IMR-90 (cell line): ENCODE results near the gene MAP2K5. TPM values are rescaled to one million over a fixed set of nuclear protein-coding genes. Genes with fewer than 3 reads are reported as not detected.

Experiments
- ATAC-seq: fragments of 200-7000 bp; cut with Tn5 transposase; 2 replicates; pipeline ENCODE4 v1.9.1; 2020; ENCODE audit warnings: low read depth, mild to moderate bottlenecking, moderate library complexity
- BruUV-seq: library from RNA; stranded (reverse); fragments of 400-500 nt; replicated peaks from 2 replicates; lab custom pipeline; 2021; lab: Mats Ljungman, UMichigan
- CTCF ChIA-PET: fragments of 300-600 bp; formaldehyde crosslinking; extraction: SDS; loops from one replicate; lab custom pipeline; 2021; ENCODE audit warnings: antibody characterized with exemption; lab: Yijun Ruan, JAX
- POLR2A ChIA-PET: fragments of 300-600 bp; sonication (Branson Sonifier 250); formaldehyde crosslinking; loops from one replicate; lab custom pipeline; 2022; ENCODE audit warnings: antibody characterized with exemption; ENCODE audit not compliant: unreplicated experiment; lab: Charles Lee
- DNase-seq: peaks from one replicate; pipeline ENCODE4 v3.0.0; 2013
- H2AFZ ChIP-seq: replicated peaks from 2 replicates; pipeline ENCODE3; 2013; ENCODE audit warnings: low read length, mild to moderate bottlenecking; ENCODE audit not compliant: poor library complexity
- H2AK5ac ChIP-seq: 2 replicates; pipeline ENCODE4 v1.6.1; 2013; ENCODE audit warnings: low read depth, low read length, inconsistent platforms
- H2AK9ac ChIP-seq: replicated peaks from 2 replicates; pipeline ENCODE3; 2013; ENCODE audit warnings: mild to moderate bottlenecking, low read depth, low read length, moderate library complexity; ENCODE audit not compliant: poor library complexity
- H2BK120ac ChIP-seq: 2 replicates; pipeline ENCODE4 v1.6.1; 2013; ENCODE audit warnings: low read depth, low read length, inconsistent platforms
- H2BK15ac ChIP-seq: 3 replicates; pipeline ENCODE4 v1.6.1; 2013; ENCODE audit warnings: low read depth, low read length, inconsistent platforms
- H2BK20ac ChIP-seq: 2 replicates; pipeline ENCODE4 v1.6.1; 2013; ENCODE audit warnings: low read depth, mild to moderate bottlenecking, inconsistent platforms, low read length, moderate library complexity
- H2BK5ac ChIP-seq: 2 replicates; pipeline ENCODE4 v1.6.1; 2013; ENCODE audit warnings: mild to moderate bottlenecking, low read depth, low read length, inconsistent platforms; ENCODE audit not compliant: poor library complexity, severe bottlenecking
- H3K14ac ChIP-seq: replicated peaks from 2 replicates; pipeline ENCODE4 v1.6.1; 2013; ENCODE audit warnings: low read depth, low read length, inconsistent platforms
- H3K18ac ChIP-seq: 2 replicates; pipeline ENCODE4 v1.6.1; 2013; ENCODE audit warnings: low read depth, low read length, control low read depth
- H3K23ac ChIP-seq: 2 replicates; pipeline ENCODE4 v1.6.1; 2013; ENCODE audit warnings: low read depth, low read length, inconsistent platforms
- H3K27ac ChIP-seq: 2 replicates; pipeline ENCODE4 v1.5.1; 2013; ENCODE audit warnings: mild to moderate bottlenecking, control low read depth, low read length; ENCODE audit not compliant: insufficient read depth
- H3K27me3 ChIP-seq: 2 replicates; pipeline ENCODE4 v1.6.1; 2013; ENCODE audit warnings: low read length; ENCODE audit not compliant: control insufficient read depth, insufficient read depth
- H3K36me3 ChIP-seq: 2 replicates; pipeline ENCODE4 v1.6.1; 2013; ENCODE audit warnings: low read length, mixed read lengths; ENCODE audit not compliant: control insufficient read depth, insufficient read depth
- H3K4ac ChIP-seq: 2 replicates; pipeline ENCODE4 v1.6.1; 2013; ENCODE audit warnings: low read depth, low read length, inconsistent platforms
- H3K4me1 ChIP-seq: 2 replicates; pipeline ENCODE4 v1.6.1; 2013; ENCODE audit warnings: low read length, mixed read lengths; ENCODE audit not compliant: control insufficient read depth, insufficient read depth
- H3K4me2 ChIP-seq: 2 replicates; pipeline ENCODE4 v1.6.1; 2013; ENCODE audit warnings: low read depth, mild to moderate bottlenecking, control low read depth, low read length, moderate library complexity
- H3K4me3 ChIP-seq: 2 replicates; pipeline ENCODE4 v1.5.1; 2013; ENCODE audit warnings: low read depth, mild to moderate bottlenecking, control low read depth, low read length, moderate library complexity; ENCODE audit not compliant: insufficient read depth
- H3K56ac ChIP-seq: 2 replicates; pipeline ENCODE4 v1.6.1; 2013; ENCODE audit warnings: low read length, inconsistent platforms; ENCODE audit not compliant: insufficient read depth; ENCODE audit errors: extremely low read depth
- H3K79me1 ChIP-seq, 2 experiments: 2 replicates each; pipeline ENCODE4 v1.6.1; 2013; ENCODE audit warnings: low read length in 2 of 2, inconsistent platforms in 1 of 2, low read depth in 1 of 2
- H3K9ac ChIP-seq: 2 replicates; pipeline ENCODE4 v1.6.1; 2013; ENCODE audit warnings: low read depth, low read length, control low read depth
- H3K9me1 ChIP-seq: 2 replicates; pipeline ENCODE4 v1.6.1; 2013; ENCODE audit warnings: low read length, inconsistent platforms; ENCODE audit not compliant: insufficient read depth
- H3K9me3 ChIP-seq: 2 replicates; pipeline ENCODE4 v1.6.1; 2013; ENCODE audit warnings: low read length; ENCODE audit not compliant: control insufficient read depth, insufficient read depth
- H4K20me1 ChIP-seq: 2 replicates; pipeline ENCODE4 v1.6.1; 2013; ENCODE audit warnings: low read length, inconsistent platforms; ENCODE audit not compliant: insufficient read depth
- H4K5ac ChIP-seq: 2 replicates; pipeline ENCODE4 v1.6.1; 2013; ENCODE audit warnings: mild to moderate bottlenecking, low read depth, low read length, control low read depth
- H4K8ac ChIP-seq, 2 experiments: 2 replicates each; pipeline ENCODE4 v1.6.1; 2013; ENCODE audit warnings: low read depth in 2 of 2, low read length in 2 of 2, control low read depth in 1 of 2, inconsistent platforms in 1 of 2
- H4K91ac ChIP-seq: 2 replicates; pipeline ENCODE4 v1.6.1; 2013; ENCODE audit warnings: low read depth, low read length, inconsistent platforms; ENCODE audit not compliant: insufficient read depth
- MAFK ChIP-seq: IDR thresholded peaks from 2 replicates; pipeline ENCODE4 v1.6.1; 2012; ENCODE audit warnings: low read depth, low read length, improper control_type of control experiment
- RFX5 ChIP-seq: IDR thresholded peaks from 2 replicates; pipeline ENCODE4 v1.8.0; 2012; ENCODE audit warnings: low read depth, mild to moderate bottlenecking, low read length, moderate library complexity
- WGBS, 2 experiments: methylation state at CpG; one replicate each; pipeline versions ENCODE4 v1.1.5 to v1.1.7; 2013; ENCODE audit warnings: missing lambda C conversion rate in 2 of 2; ENCODE audit not compliant: insufficient read length in 1 of 2; ENCODE audit errors: extremely low coverage in 2 of 2; 5-methylcytosine and 5-hydroxymethylcytosine counted together
- dilution Hi-C: fragments of 300-500 bp; cut with HindIII; formaldehyde crosslinking; loops from one replicate; pipeline ENCODE4 v1.14.3; 2018; ENCODE audit warnings: low sequenced_read_pairs; ENCODE audit not compliant: unreplicated experiment
- in situ Hi-C: fragments of 300-500 bp; cut with MboI; formaldehyde crosslinking; loops from 3 replicates; pipeline ENCODE4 v1.14.3; 2019; ENCODE audit warnings: low sequenced_read_pairs, inconsistent platforms, mixed read lengths
- intact Hi-C: fragments of 100-400 bp; cut with micrococcal nuclease; formaldehyde crosslinking; loops from 2 replicates; pipeline ENCODE4 v1.10.0; 2022
- polyA plus RNA-seq, 3 experiments: library from polyadenylated mRNA; depleted of rRNA; stranded (reverse); fragments of >200 nt; gene quantifications; 2 replicates each; pipeline ENCODE4 v1.2.3, GENCODE V29; 2012; ENCODE audit warnings: low replicate concordance in 1 of 3
- total RNA-seq: library from RNA; depleted of rRNA; stranded (reverse); fragments of >200 nt; gene quantifications from 2 replicates; pipeline ENCODE4 v1.2.3, GENCODE V29; 2012

The MAP2K5 gene
- total and polyA plus RNA-seq, 2 of the 4 experiments (the other 2 are of a cell fraction): 1.6 to 6.1 TPM

- no peak overlapping the region for H2AK5ac ChIP-seq
- H4K8ac ChIP-seq: no peak overlapping the region
- H4K20me1 ChIP-seq: peaks cover 20% of the 10 kb centered on the region
- no peak overlapping the region for H3K27ac ChIP-seq
- H3K4me3 ChIP-seq: no peak overlapping the region
- no TSS peak for BruUV-seq
- no peak overlapping the region for H4K5ac ChIP-seq
- H3K9me3 ChIP-seq: peaks cover 13% of the 10 kb centered on the region
- H3K14ac ChIP-seq: no peak overlapping the region
- no peaks in the 10 kb centered on the region for H3K79me1 ChIP-seq
- TF ChIP-seq MAFK (no peak), RFX5 (no peak)
- H4K91ac ChIP-seq: no peak overlapping the region
- no peak overlapping the region for H3K9ac ChIP-seq
- H3K4me1 ChIP-seq: peaks cover 3% of the 10 kb centered on the region; the same call in 1 of the 2 replicates
- in situ Hi-C loops (no loop called here), intact Hi-C loops (no loop called here), dilution Hi-C loops (no loop called here)
- H2BK15ac ChIP-seq: no peak overlapping the region
- DNase-seq (no peak), ATAC-seq (no peak)
- H2AFZ ChIP-seq: no peak overlapping the region
- no peak overlapping the region for H3K18ac ChIP-seq
- ChIA-PET POLR2A (no interaction called here), CTCF (no interaction called here)
- peaks cover 95% of the 10 kb centered on the region for H3K27me3 ChIP-seq
- H3K36me3 ChIP-seq: no peaks in the 10 kb centered on the region
- H3K23ac ChIP-seq: no peak overlapping the region
- H2AK9ac ChIP-seq: no peak overlapping the region
- WGBS, 2 experiments: 5% methylated on average over 26 of the region's 40 CpGs; no CpG with 5 or more reads in 1 of the 2 experiments
- no peak overlapping the region for H2BK5ac ChIP-seq
- no peak overlapping the region for H2BK120ac ChIP-seq
- H3K56ac ChIP-seq: no peak overlapping the region
- H3K9me1 ChIP-seq: no peaks in the 10 kb centered on the region; the same call in 1 of the 2 replicates
- H3K4me2 ChIP-seq: no peak overlapping the region
- no peak overlapping the region for H2BK20ac ChIP-seq
- no peak overlapping the region for H3K4ac ChIP-seq
Measured at GRCh38 chr15:67828278-67828968, 285.9 kb downstream of the MAP2K5 start.
